Uterus (tissue), 4 donors: Measurements from ENCODE around the gene CFAP126. TPM values are rescaled to one million over a fixed set of nuclear protein-coding genes. Genes with fewer than 3 reads are reported as not detected.
A peak's percentile ranks its signal among the peaks of the same experiment; 100 is the strongest.

Source experiments
- DNase-seq, 2 donors: peaks; one replicate each; pipeline ENCODE4 v3.0.0-alpha.2; 2019 to 2020
- H3K27ac ChIP-seq, 2 donors: fragments of 200-600 bp; sonication (generic); 1 replicate in 1 of 2; 2 replicates in 1 of 2; pipeline ENCODE4 v1.5.1; 2016 to 2018
- H3K27me3 ChIP-seq, 2 donors: fragments of 200-600 bp; sonication (generic); one replicate each; pipeline ENCODE4 v1.5.1; 2018 to 2019; ENCODE audit warnings: control low read depth in 1 of 2
- H3K36me3 ChIP-seq, 2 donors: fragments of 200-600 bp; sonication (generic); one replicate each; pipeline ENCODE4 v1.5.1; 2019; ENCODE audit warnings: control low read depth in 1 of 2
- H3K4me1 ChIP-seq, 2 donors: fragments of 200-600 bp; sonication (generic); one replicate each; pipeline ENCODE4 v1.5.1; 2018 to 2019; ENCODE audit warnings: control low read depth in 1 of 2
- H3K4me3 ChIP-seq, 2 donors: fragments of 200-600 bp; sonication (generic); 1 replicate in 1 of 2; 2 replicates in 1 of 2; pipeline ENCODE4 v1.5.1; 2018 to 2019; ENCODE audit warnings: mild to moderate bottlenecking in 1 of 2
- H3K9me3 ChIP-seq, 2 donors: fragments of 200-600 bp; sonication (generic); one replicate each; pipeline ENCODE4 v1.5.1; 2019; ENCODE audit warnings: control low read depth in 1 of 2
- CTCF ChIP-seq, 4 experiments: fragments of 200-600 bp in 2 of 4; fragments of 450-650 bp in 2 of 4; sonication (generic) in 2 of 4; IDR thresholded peaks; one replicate each; pipeline ENCODE4 v1.5.1; 2016 to 2019; ENCODE audit warnings: antibody characterized with exemption in 4 of 4, mild to moderate bottlenecking in 2 of 4, moderate library complexity in 1 of 4
- POLR2A ChIP-seq, 2 donors: fragments of 450-650 bp; IDR thresholded peaks; one replicate each; pipeline ENCODE4 v1.6.1; 2016; ENCODE audit warnings: antibody characterized with exemption in 2 of 2, mild to moderate bottlenecking in 1 of 2, moderate library complexity in 1 of 2
- intact Hi-C: fragments of 100-400 bp; cut with DNase I; formaldehyde crosslinking; loops from one replicate; pipeline ENCODE4 v1.15.1; 2023; ENCODE audit warnings: low total_unique reads
- total RNA-seq, 4 donors: library from RNA; depleted of rRNA in 3 of 4; stranded (reverse); fragments of >200 nt in 3 of 4; gene quantifications; one replicate each; pipeline versions ENCODE4 v1.1.0 to v1.2.4, GENCODE V29; 2014 to 2023
- donor health status: DM: yes; HTN: yes; CAD: no.

Gene CFAP126
- total RNA-seq, 4 donors from 2014 or later = not detected

- H3K4me1 ChIP-seq = no peaks in the 10 kb centered on the region
- no peaks in the 10 kb centered on the region for H3K36me3 ChIP-seq
- DNase-seq = no peak
- intact Hi-C loops = no loop called here
- no peaks in the 10 kb centered on the region for H3K27me3 ChIP-seq
- no peak overlapping the region for H3K27ac ChIP-seq
- no peak overlapping the region for H3K4me3 ChIP-seq
- no peak for TF ChIP-seq POLR2A (IDR thresholded peaks at IDR 0.05)
- no peak for TF ChIP-seq CTCF (IDR thresholded peaks at IDR 0.05)
- no peaks in the 10 kb centered on the region for H3K9me3 ChIP-seq
Measured at GRCh38 chr1:161388639-161389038, 21.0 kb upstream of the CFAP126 start.

DNA sequence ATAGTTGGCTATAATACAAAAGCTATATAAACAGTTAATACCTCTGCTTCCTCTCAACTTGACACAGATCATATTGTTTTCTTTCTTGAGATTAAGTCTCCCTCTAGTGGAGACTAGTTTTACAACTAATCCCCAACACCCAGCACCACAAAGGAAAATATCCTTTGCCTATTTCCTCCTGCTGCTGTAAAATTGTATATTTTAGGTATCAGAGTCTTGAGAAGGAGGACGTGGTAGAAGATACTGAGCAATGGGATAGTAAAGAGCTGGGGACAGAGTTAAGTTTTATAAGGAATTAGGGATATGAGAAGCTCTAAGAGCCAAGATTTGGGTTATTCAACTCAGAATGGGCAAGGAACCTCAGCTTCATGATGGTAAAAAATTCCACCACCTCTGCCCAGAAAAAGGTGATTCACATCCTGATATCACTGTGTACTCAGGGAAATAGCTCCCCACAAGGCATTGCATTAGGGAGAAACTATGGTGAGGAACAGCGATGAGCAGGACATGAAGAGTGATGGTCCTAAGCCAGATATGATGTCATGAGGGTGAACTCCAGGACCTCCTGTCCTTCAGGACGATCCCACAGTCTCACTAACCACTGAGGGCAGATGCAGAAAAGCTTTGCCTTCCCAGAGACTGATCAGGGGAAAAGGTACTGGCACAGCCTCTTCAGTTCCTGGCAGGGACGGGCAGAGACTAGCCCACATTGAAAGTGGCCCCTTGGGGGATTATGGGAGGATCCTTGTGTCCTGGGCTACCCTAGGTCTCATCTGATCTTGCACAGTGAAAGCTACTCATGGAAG, 14.7 kb upstream of the CFAP126 start:
- TF ChIP-seq POLR2A (IDR thresholded peaks at IDR 0.05) = no peak
- peak; percentile 63 to 79 (median 70) for TF ChIP-seq CTCF (IDR thresholded peaks at IDR 0.05)
- Histone ChIP-seq H3K36me3 (no peaks in the 10 kb centered on the region), H3K27me3 (no peaks in the 10 kb centered on the region), H3K27ac (peak overlapping the region; percentile 45 to 71), H3K9me3 (no peaks in the 10 kb centered on the region), H3K4me3 (no peak overlapping the region), H3K4me1 (no peaks in the 10 kb centered on the region)
- intact Hi-C loops = no loop called here
- peak in 1 of 2 donors; percentile 26 for DNase-seq

DNA sequence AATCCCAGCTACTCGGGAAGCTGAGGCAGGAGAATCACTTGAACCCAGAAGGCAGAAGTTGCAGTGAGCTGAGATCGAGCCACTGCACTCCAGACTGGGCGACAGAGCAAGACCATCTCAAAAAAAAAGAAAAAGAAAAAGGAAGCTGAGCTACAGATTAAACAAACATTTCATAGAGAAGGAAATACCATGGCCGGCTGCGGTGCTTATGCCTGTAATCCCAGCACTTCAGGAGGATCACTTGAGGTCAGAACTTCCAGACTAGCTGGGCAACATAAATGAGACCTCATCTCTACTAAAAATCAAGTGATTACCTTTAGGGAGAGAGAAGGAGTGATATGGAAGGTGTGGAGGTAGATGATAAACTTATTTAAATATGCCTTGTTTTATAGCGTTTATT, 14.0 kb upstream of the CFAP126 start:
- Histone ChIP-seq H3K9me3 (no peaks in the 10 kb centered on the region), H3K4me1 (no peaks in the 10 kb centered on the region), H3K27ac (peak overlapping the region; percentile 11 to 45), H3K36me3 (no peaks in the 10 kb centered on the region), H3K27me3 (no peaks in the 10 kb centered on the region), H3K4me3 (no peak overlapping the region)
- no peak for TF ChIP-seq CTCF (IDR thresholded peaks at IDR 0.05)
- TF ChIP-seq POLR2A (IDR thresholded peaks at IDR 0.05) = no peak
- DNase-seq = no peak
- intact Hi-C loops = no loop called here

DNA sequence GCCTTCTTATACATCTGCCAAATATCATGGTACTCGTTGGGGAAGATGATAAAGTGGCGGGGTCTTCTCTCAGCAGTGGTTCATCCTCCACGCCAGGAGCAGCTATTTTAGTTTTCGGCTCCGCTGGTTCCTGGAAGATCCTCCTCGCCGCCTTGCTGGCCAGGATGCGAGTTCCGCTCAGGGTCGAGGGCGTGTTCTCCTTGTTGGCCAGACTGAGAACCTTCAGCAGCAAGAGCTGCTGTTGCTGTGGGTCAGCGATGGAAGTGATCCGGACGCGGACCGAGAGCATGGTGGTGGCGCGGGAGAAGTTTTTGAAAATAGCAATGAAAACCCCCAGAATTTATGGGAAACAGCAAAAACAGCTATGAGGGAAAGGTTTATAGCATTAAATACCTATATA, 11.4 kb upstream of the CFAP126 start:
- Histone ChIP-seq H3K36me3 (no peaks in the 10 kb centered on the region), H3K27me3 (no peaks in the 10 kb centered on the region), H3K4me3 (no peak overlapping the region), H3K4me1 (no peaks in the 10 kb centered on the region), H3K27ac (no peak overlapping the region), H3K9me3 (no peaks in the 10 kb centered on the region)
- no peak for DNase-seq
- TF ChIP-seq POLR2A (IDR thresholded peaks at IDR 0.05) (no peak), CTCF (IDR thresholded peaks at IDR 0.05) (no peak)
- intact Hi-C loops = no loop called here

DNA sequence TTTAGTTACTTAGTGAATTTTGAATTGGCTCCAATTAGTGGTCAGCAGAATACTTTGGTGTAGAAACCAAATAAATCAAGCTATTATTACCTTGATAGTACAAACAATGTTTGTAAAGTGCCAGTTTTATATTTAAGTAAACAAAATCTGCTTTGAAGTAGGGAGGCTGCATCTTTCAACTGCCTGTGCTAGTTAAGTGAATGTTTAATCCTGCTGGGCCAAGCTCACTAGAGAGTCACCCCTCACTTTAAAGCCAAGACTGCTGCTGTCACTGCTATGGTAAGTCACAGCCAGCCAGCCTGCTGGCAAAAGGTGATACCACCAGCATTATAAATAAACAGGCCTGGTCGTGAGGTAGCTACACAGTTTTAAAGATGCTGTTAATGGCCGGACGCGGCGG, 10.3 kb upstream of the CFAP126 start:
- Histone ChIP-seq H3K4me3 (no peak overlapping the region), H3K27ac (no peak overlapping the region), H3K27me3 (no peaks in the 10 kb centered on the region), H3K36me3 (no peaks in the 10 kb centered on the region), H3K4me1 (no peaks in the 10 kb centered on the region), H3K9me3 (no peaks in the 10 kb centered on the region)
- intact Hi-C loops = no loop called here
- TF ChIP-seq POLR2A (IDR thresholded peaks at IDR 0.05) = no peak
- TF ChIP-seq CTCF (IDR thresholded peaks at IDR 0.05) = no peak
- DNase-seq = no peak
